Measurements from ENCODE around the gene MRPS12. TPM values are rescaled to one million over a fixed set of nuclear protein-coding genes. Genes with fewer than 3 reads are reported as not detected.
"Not testable (repeated sequence)": the region's sequence is repeated elsewhere in the genome, so short reads cannot be mapped to it uniquely, and the experiment has no call there.

The MRPS12 gene
- total RNA-seq, 1 experiment from 2014 or later = 84.8 TPM

DNA sequence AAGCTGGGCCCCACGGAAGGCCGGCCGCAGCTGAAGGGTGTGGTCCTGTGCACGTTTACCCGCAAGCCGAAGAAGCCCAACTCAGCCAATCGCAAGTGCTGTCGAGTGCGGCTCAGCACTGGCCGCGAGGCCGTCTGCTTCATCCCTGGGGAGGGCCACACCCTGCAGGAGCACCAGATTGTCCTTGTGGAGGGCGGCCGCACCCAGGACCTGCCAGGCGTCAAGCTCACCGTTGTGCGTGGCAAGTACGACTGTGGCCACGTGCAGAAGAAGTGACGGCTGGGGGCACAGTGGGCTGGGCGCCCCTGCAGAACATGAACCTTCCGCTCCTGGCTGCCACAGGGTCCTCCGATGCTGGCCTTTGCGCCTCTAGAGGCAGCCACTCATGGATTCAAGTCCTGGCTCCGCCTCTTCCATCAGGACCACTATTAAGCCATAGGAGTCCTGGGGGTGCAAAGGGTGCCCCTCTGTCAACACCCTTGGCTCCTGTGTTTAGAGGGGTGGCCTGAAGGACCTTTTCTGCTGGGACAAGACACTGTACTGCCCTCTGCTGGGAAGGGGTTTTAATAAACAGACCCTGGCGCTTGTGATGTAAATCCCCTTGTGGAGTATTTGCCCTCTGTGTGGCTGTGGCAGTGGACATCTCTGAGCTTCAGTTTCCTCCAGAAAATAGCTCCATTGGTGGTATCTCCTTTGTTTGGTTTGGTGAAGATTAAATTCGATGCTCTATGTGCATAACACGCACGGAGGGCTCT is 1.9 kb downstream of the MRPS12 start:
- no peaks in the 10 kb centered on the region for H3K36me3 ChIP-seq (ENCODE audit: low read depth)
- no TSS peak for BruUV-seq (replicated peaks)
- DNase-seq = no peak
- H3K27ac ChIP-seq = no peak overlapping the region
- peaks cover 19% of the 10 kb centered on the region for H3F3A ChIP-seq (ENCODE audit: insufficient read depth, low read depth)
- intact Hi-C loops (cut with micrococcal nuclease; ENCODE audit: unreplicated experiment) = loop anchor here (5.0 kb wide), 2 partner anchors 200 to 315 kb away; partner anchors contain the start of genes EIF3K and MAP4K1
- H3K4me1 ChIP-seq (replicated peaks; ENCODE audit: insufficient read depth) = peaks cover 17% of the 10 kb centered on the region; the same call in 1 of the 2 replicates
- no peak overlapping the region for H2AFZ ChIP-seq
- TF ChIP-seq EZH2 (IDR thresholded peaks at IDR 0.05; ENCODE audit: low read depth) (no peak), CTCF (conservative IDR thresholded peaks at IDR 0.05) (peak; percentile 40; the same call in 1 of the 2 replicates)
- no peaks in the 10 kb centered on the region for H3K9me2 ChIP-seq (ENCODE audit: insufficient read depth)
- peak overlapping the region; percentile 83; the same call in 1 of the 2 replicates for H3K4me2 ChIP-seq
- H4K20me1 ChIP-seq (ENCODE audit: insufficient read depth) = no peaks in the 10 kb centered on the region; the same call in 1 of the 2 replicates
- 0 out of 2 replicates have a peak overlapping the region, but pooled peaks have one; percentile 86 for H3K4me3 ChIP-seq
- H3K79me2 ChIP-seq (ENCODE audit: low read depth) = peaks cover 51% of the 10 kb centered on the region
- ChIA-PET CTCF (interaction anchor here (0.5 to 0.6 kb wide), 3 partner anchors 314 to 342 kb away, joined by 3 to 5 read pairs (median 5); no protein-coding TSS in a partner anchor), POLR2A (ENCODE audit: unreplicated experiment) (interaction anchor here (0.6 kb wide), 1 partner anchor 185 kb away, joined by 7 read pairs; no protein-coding TSS in a partner anchor)
- H3K27me3 ChIP-seq (ENCODE audit: insufficient read depth, low read depth) = no peaks in the 10 kb centered on the region
- H3K9me3 ChIP-seq (ENCODE audit: insufficient read depth, low read depth) = peaks cover 7% of the 10 kb centered on the region; the same call in 1 of the 2 replicates

DNA sequence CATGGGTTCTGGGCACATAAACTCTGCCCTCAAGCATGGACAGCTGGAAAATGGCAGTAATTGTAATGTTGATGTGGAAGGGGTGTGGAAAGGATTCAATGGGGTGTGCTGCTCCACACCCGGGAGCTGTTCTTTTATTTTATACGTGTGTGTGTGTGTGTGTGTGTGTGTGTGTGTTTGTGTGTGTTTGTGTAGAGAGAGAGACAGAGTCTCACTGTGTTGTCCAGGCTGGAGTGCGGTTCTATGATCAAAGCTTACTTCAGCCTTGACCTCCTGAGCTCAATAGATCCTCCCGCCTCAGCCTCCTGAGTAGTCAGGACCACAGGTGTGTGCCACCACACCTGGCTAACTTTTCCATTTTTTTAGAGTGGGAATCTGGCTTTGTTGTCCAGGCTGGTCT is 2.8 kb downstream of the MRPS12 start:
- Histone ChIP-seq H3K79me2 (ENCODE audit: low read depth) (peaks cover 43% of the 10 kb centered on the region), H3F3A (ENCODE audit: insufficient read depth, low read depth) (peaks cover 19% of the 10 kb centered on the region), H3K27ac (no peak overlapping the region), H3K9me2 (ENCODE audit: insufficient read depth) (no peaks in the 10 kb centered on the region), H3K9me3 (ENCODE audit: insufficient read depth, low read depth) (peaks cover 7% of the 10 kb centered on the region; the same call in 1 of the 2 replicates), H3K4me3 (no peak overlapping the region), H3K4me1 (replicated peaks; ENCODE audit: insufficient read depth) (peaks cover 17% of the 10 kb centered on the region; the same call in 1 of the 2 replicates), H3K36me3 (ENCODE audit: low read depth) (no peaks in the 10 kb centered on the region), H2AFZ (no peak overlapping the region), H3K27me3 (ENCODE audit: insufficient read depth, low read depth) (no peaks in the 10 kb centered on the region), H3K4me2 (no peak overlapping the region), H4K20me1 (ENCODE audit: insufficient read depth) (no peaks in the 10 kb centered on the region; the same call in 1 of the 2 replicates)
- intact Hi-C loops (cut with micrococcal nuclease; ENCODE audit: unreplicated experiment) = loop anchor here (5.0 kb wide), 2 partner anchors 201 to 316 kb away; partner anchors contain the start of genes EIF3K and MAP4K1
- BruUV-seq (replicated peaks) = no TSS peak
- CTCF ChIA-PET = interaction anchor here (0.5 kb wide), 1 partner anchor 323 kb away, joined by 5 read pairs; no protein-coding TSS in a partner anchor
- TF ChIP-seq EZH2 (IDR thresholded peaks at IDR 0.05; ENCODE audit: low read depth) (no peak), CTCF (conservative IDR thresholded peaks at IDR 0.05) (no peak)
- DNase-seq = no peak
- POLR2A ChIA-PET (ENCODE audit: unreplicated experiment) = interaction anchor here (0.6 kb wide), 1 partner anchor 186 kb away, joined by 7 read pairs; no protein-coding TSS in a partner anchor

DNA sequence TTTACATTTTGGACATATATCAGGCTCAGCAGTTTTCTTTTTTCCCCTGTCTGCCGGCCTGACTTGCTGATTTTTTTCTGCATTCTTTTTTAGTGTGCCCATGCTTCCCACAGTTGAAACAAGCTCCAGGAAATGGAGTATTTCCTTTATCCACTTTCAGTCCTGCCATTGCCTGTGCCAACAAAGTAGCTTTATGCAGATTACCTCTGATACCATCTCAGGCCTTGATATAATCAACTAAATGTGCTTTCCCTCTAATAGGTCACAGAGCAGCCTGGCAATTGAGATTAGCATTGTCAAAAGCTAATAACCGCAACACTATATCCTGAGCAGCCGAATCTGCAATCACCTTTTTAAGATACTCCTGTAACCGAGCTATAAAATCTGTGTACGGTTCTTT is 9.2 kb downstream of the MRPS12 start:
- TF ChIP-seq CTCF (conservative IDR thresholded peaks at IDR 0.05) (no peak), EZH2 (IDR thresholded peaks at IDR 0.05; ENCODE audit: low read depth) (no peak)
- Histone ChIP-seq H3K27me3 (ENCODE audit: insufficient read depth, low read depth) (no peaks in the 10 kb centered on the region), H3K4me2 (no peak overlapping the region), H3K27ac (no peak overlapping the region), H3K4me3 (no peak overlapping the region), H3K36me3 (ENCODE audit: low read depth) (no peaks in the 10 kb centered on the region), H4K20me1 (ENCODE audit: insufficient read depth) (no peaks in the 10 kb centered on the region), H3F3A (ENCODE audit: insufficient read depth, low read depth) (peaks cover 9% of the 10 kb centered on the region; the same call in 1 of the 2 replicates), H3K79me2 (ENCODE audit: low read depth) (no peaks in the 10 kb centered on the region), H2AFZ (no peak overlapping the region), H3K4me1 (replicated peaks; ENCODE audit: insufficient read depth) (no peaks in the 10 kb centered on the region), H3K9me3 (ENCODE audit: insufficient read depth, low read depth) (peaks cover 2% of the 10 kb centered on the region; the same call in 1 of the 2 replicates), H3K9me2 (ENCODE audit: insufficient read depth) (no peaks in the 10 kb centered on the region)
- POLR2A ChIA-PET (ENCODE audit: unreplicated experiment) = interaction anchor here (0.6 kb wide), 2 partner anchors 39 to 134 kb away, joined by 3 to 4 read pairs; no protein-coding TSS in a partner anchor
- intact Hi-C loops (cut with micrococcal nuclease; ENCODE audit: unreplicated experiment) = no loop called here
- no TSS peak for BruUV-seq (replicated peaks)
- CTCF ChIA-PET = no interaction called here
- DNase-seq = no peak

DNA sequence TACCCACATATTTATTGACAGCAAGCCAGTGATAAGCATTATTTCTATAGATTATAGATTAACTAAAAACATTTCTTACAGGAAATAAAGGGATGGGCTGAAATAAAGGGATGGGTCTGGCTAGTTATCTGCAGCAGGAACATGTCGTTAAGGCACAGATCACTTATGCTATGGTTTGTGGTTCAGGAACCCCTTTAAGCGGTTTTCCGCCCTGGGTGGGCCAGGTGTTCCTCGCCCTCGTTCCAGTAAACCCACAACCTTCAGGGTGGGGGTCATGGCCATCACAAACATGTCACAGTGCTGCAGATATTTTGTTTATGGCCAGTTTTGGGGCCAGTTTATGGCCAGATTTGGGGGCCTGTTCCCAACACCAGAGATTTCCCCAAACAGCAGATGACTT is 10.7 kb downstream of the MRPS12 start:
- intact Hi-C loops (cut with micrococcal nuclease; ENCODE audit: unreplicated experiment); H4K20me1 ChIP-seq (ENCODE audit: insufficient read depth); H3K4me2 ChIP-seq; POLR2A ChIA-PET (ENCODE audit: unreplicated experiment); BruUV-seq (replicated peaks); H3K79me2 ChIP-seq (ENCODE audit: low read depth); H3K36me3 ChIP-seq (ENCODE audit: low read depth); DNase-seq; H3K27ac ChIP-seq; H3K4me1 ChIP-seq (replicated peaks; ENCODE audit: insufficient read depth); H3K4me3 ChIP-seq; CTCF ChIA-PET; H2AFZ ChIP-seq; H3K9me3 ChIP-seq (ENCODE audit: insufficient read depth, low read depth); H3K27me3 ChIP-seq (ENCODE audit: insufficient read depth, low read depth); H3F3A ChIP-seq (ENCODE audit: insufficient read depth, low read depth); H3K9me2 ChIP-seq (ENCODE audit: insufficient read depth): not testable (repeated sequence)

Data from PC-9 (cell line).